ENCODE results near the gene TTC27.
"Not testable (repeated sequence)": the region's sequence is repeated elsewhere in the genome, so short reads cannot be mapped to it uniquely, and the experiment has no call there.

The TTC27 gene

GRCh38 chr2:32716598-32716997 is 88.7 kb downstream of the TTC27 start:
- Histone ChIP-seq H3K36me3 (ENCODE audit: insufficient read depth, low read length) (peaks cover 4% of the 10 kb centered on the region; the same call in 1 of the 2 replicates), H3K27ac (no peak overlapping the region)
- no peak for TF ChIP-seq POLR2AphosphoS5 (IDR thresholded peaks at IDR 0.05; ENCODE audit: borderline replicate concordance, low read depth, low read length)
- TF ChIP-seq EZH2 (IDR thresholded peaks at IDR 0.05) = no peak
- no peak for TF ChIP-seq FOXP2 (optimal IDR thresholded peaks at IDR 0.05; ENCODE audit: control extremely low read depth, extremely low read length, insufficient read depth)

GRCh38 chr2:32718752-32719151 is 90.9 kb downstream of the TTC27 start:
- no peaks in the 10 kb centered on the region for H3K9me3 ChIP-seq (ENCODE audit: low read depth, low read length)
- H3K4me3 ChIP-seq = no peak overlapping the region
- H3K27ac ChIP-seq = no peak overlapping the region
- no peak overlapping the region for H3K9ac ChIP-seq (ENCODE audit: insufficient read length)
- DNase-seq (ENCODE audit: low read depth, low spot score) = no peak
- peaks cover 8% of the 10 kb centered on the region; the same call in 1 of the 2 replicates for H3K36me3 ChIP-seq (ENCODE audit: insufficient read depth, low read length)
- TF ChIP-seq POLR2AphosphoS5 (IDR thresholded peaks at IDR 0.05; ENCODE audit: borderline replicate concordance, low read depth, low read length) (no peak), FOXP2 (optimal IDR thresholded peaks at IDR 0.05; ENCODE audit: control extremely low read depth, extremely low read length, insufficient read depth) (no peak), EZH2 (IDR thresholded peaks at IDR 0.05) (no peak)

More at GRCh38 chr2:32716598-32716997, 88.7 kb downstream of the TTC27 start:
- Histone ChIP-seq H3K4me3 (no peak overlapping the region), H3K9ac (ENCODE audit: insufficient read length) (no peak overlapping the region), H3K9me3 (ENCODE audit: low read depth, low read length) (no peaks in the 10 kb centered on the region)
- DNase-seq (ENCODE audit: low read depth, low spot score) = no peak

- Histone ChIP-seq H3K9ac (ENCODE audit: insufficient read length) (no peak overlapping the region), H3K27ac (no peak overlapping the region), H3K36me3 (ENCODE audit: insufficient read depth, low read length) (peaks cover 8% of the 10 kb centered on the region; the same call in 1 of the 2 replicates), H3K9me3 (ENCODE audit: low read depth, low read length) (no peaks in the 10 kb centered on the region), H3K4me3 (no peak overlapping the region)
- no peak for TF ChIP-seq FOXP2 (optimal IDR thresholded peaks at IDR 0.05; ENCODE audit: control extremely low read depth, extremely low read length, insufficient read depth)
- no peak for TF ChIP-seq POLR2AphosphoS5 (IDR thresholded peaks at IDR 0.05; ENCODE audit: borderline replicate concordance, low read depth, low read length)
- no peak for TF ChIP-seq EZH2 (IDR thresholded peaks at IDR 0.05)
- no peak for DNase-seq (ENCODE audit: low read depth, low spot score)
Observed at GRCh38 chr2:32719430-32719829, 91.6 kb downstream of the TTC27 start.

GRCh38 chr2:32719933-32720716 is 92.3 kb downstream of the TTC27 start:
- Histone ChIP-seq H3K27ac (no peak overlapping the region), H3K36me3 (ENCODE audit: insufficient read depth, low read length) (peaks cover 12% of the 10 kb centered on the region), H3K4me3 (no peak overlapping the region), H3K9ac (ENCODE audit: insufficient read length) (no peak overlapping the region), H3K9me3 (ENCODE audit: low read depth, low read length) (no peaks in the 10 kb centered on the region)
- TF ChIP-seq FOXP2 (optimal IDR thresholded peaks at IDR 0.05; ENCODE audit: control extremely low read depth, extremely low read length, insufficient read depth) (no peak), EZH2 (IDR thresholded peaks at IDR 0.05) (no peak), POLR2AphosphoS5 (IDR thresholded peaks at IDR 0.05; ENCODE audit: borderline replicate concordance, low read depth, low read length) (no peak)
- DNase-seq (ENCODE audit: low read depth, low spot score) = no peak

GRCh38 chr2:32720771-32721170 is 92.9 kb downstream of the TTC27 start:
- no peaks in the 10 kb centered on the region for H3K9me3 ChIP-seq (ENCODE audit: low read depth, low read length)
- no peak overlapping the region for H3K4me3 ChIP-seq
- H3K27ac ChIP-seq = no peak overlapping the region
- H3K9ac ChIP-seq (ENCODE audit: insufficient read length) = no peak overlapping the region
- no peak for DNase-seq (ENCODE audit: low read depth, low spot score)
- TF ChIP-seq FOXP2 (optimal IDR thresholded peaks at IDR 0.05; ENCODE audit: control extremely low read depth, extremely low read length, insufficient read depth) (no peak), EZH2 (IDR thresholded peaks at IDR 0.05) (no peak)
- H3K36me3 ChIP-seq (ENCODE audit: insufficient read depth, low read length) = peaks cover 16% of the 10 kb centered on the region

GRCh38 chr2:32721376-32721775 is 93.5 kb downstream of the TTC27 start:
- TF ChIP-seq POLR2AphosphoS5 (IDR thresholded peaks at IDR 0.05; ENCODE audit: borderline replicate concordance, low read depth, low read length) (no peak), FOXP2 (optimal IDR thresholded peaks at IDR 0.05; ENCODE audit: control extremely low read depth, extremely low read length, insufficient read depth) (no peak), EZH2 (IDR thresholded peaks at IDR 0.05) (no peak)
- Histone ChIP-seq H3K9ac (ENCODE audit: insufficient read length) (no peak overlapping the region), H3K27ac (no peak overlapping the region), H3K9me3 (ENCODE audit: low read depth, low read length) (no peaks in the 10 kb centered on the region), H3K4me3 (no peak overlapping the region), H3K36me3 (ENCODE audit: insufficient read depth, low read length) (peaks cover 16% of the 10 kb centered on the region)
- no peak for DNase-seq (ENCODE audit: low read depth, low spot score)

- H3K9me3 ChIP-seq (ENCODE audit: low read depth, low read length) = no peaks in the 10 kb centered on the region
- no peak for DNase-seq (ENCODE audit: low read depth, low spot score)
Observed at GRCh38 chr2:32723467-32724079, 95.7 kb downstream of the TTC27 start.

GRCh38 chr2:32726678-32727077 is 98.8 kb downstream of the TTC27 start:
- peaks cover 11% of the 10 kb centered on the region for H3K36me3 ChIP-seq (ENCODE audit: insufficient read depth, low read length)
- not testable (repeated sequence) for H3K9me3 ChIP-seq (ENCODE audit: low read depth, low read length); DNase-seq (ENCODE audit: low read depth, low spot score); H3K27ac ChIP-seq; H3K4me3 ChIP-seq; H3K9ac ChIP-seq (ENCODE audit: insufficient read length)

More at GRCh38 chr2:32723467-32724079, 95.7 kb downstream of the TTC27 start:
- Histone ChIP-seq H3K9ac (ENCODE audit: insufficient read length) (no peak overlapping the region), H3K27ac (peak overlapping the region; percentile 84), H3K4me3 (0 out of 2 replicates have a peak overlapping the region, but pooled peaks have one; percentile 20), H3K36me3 (ENCODE audit: insufficient read depth, low read length) (peaks cover 16% of the 10 kb centered on the region)
- TF ChIP-seq EZH2 (IDR thresholded peaks at IDR 0.05) = no peak
- TF ChIP-seq POLR2AphosphoS5 (IDR thresholded peaks at IDR 0.05; ENCODE audit: borderline replicate concordance, low read depth, low read length) = no peak
- no peak for TF ChIP-seq FOXP2 (optimal IDR thresholded peaks at IDR 0.05; ENCODE audit: control extremely low read depth, extremely low read length, insufficient read depth)
